HL-60 (cell line): ENCODE results near the gene FBXO24.

ENCODE experiments used
- DNase-seq, 2 experiments: peaks; one replicate each; pipeline ENCODE4 v3.0.0-alpha.2; 2010 to 2020; ENCODE audit warnings: low read depth in 1 of 2, low spot score in 1 of 2
- H3K27ac ChIP-seq: fragments of 250-450 bp; sonication (Bioruptor Pico); replicated peaks from 2 replicates; pipeline ENCODE4 v1.5.1; 2020; ENCODE audit warnings: mild to moderate bottlenecking, moderate library complexity
- H3K27me3 ChIP-seq: fragments of 250-450 bp; sonication (Bioruptor Pico); 2 replicates; pipeline ENCODE4 v1.5.1; 2021; ENCODE audit warnings: mild to moderate bottlenecking, moderate library complexity; ENCODE audit not compliant: insufficient read depth, poor library complexity, severe bottlenecking
- H3K4me3 ChIP-seq: replicated peaks from 2 replicates; pipeline ENCODE4 v1.5.1; 2011; ENCODE audit warnings: mild to moderate bottlenecking, control low read depth, low read length; ENCODE audit not compliant: insufficient read depth
- CTCF ChIP-seq: IDR thresholded peaks from one replicate; pipeline ENCODE4 v1.5.1; 2011; ENCODE audit warnings: low read length, control low read depth, inconsistent platforms; ENCODE audit not compliant: insufficient read depth
- GABPA ChIP-seq: IDR thresholded peaks from 2 replicates; pipeline ENCODE4 v1.6.1; 2012; ENCODE audit warnings: low read depth
- POLR2AphosphoS5 ChIP-seq: IDR thresholded peaks from 2 replicates; pipeline ENCODE4 v1.6.1; 2012; ENCODE audit warnings: low read depth
- SPI1 ChIP-seq: IDR thresholded peaks from 2 replicates; pipeline ENCODE4 v1.6.1; 2012; ENCODE audit warnings: low read depth, mild to moderate bottlenecking, borderline replicate concordance
- TF ChIP-seq, protein P1 (sequence below): IDR thresholded peaks from 2 replicates; pipeline ENCODE4 v1.6.1; 2012; ENCODE audit warnings: low read depth; ENCODE audit not compliant: insufficient replicate concordance

The FBXO24 gene

DNA sequence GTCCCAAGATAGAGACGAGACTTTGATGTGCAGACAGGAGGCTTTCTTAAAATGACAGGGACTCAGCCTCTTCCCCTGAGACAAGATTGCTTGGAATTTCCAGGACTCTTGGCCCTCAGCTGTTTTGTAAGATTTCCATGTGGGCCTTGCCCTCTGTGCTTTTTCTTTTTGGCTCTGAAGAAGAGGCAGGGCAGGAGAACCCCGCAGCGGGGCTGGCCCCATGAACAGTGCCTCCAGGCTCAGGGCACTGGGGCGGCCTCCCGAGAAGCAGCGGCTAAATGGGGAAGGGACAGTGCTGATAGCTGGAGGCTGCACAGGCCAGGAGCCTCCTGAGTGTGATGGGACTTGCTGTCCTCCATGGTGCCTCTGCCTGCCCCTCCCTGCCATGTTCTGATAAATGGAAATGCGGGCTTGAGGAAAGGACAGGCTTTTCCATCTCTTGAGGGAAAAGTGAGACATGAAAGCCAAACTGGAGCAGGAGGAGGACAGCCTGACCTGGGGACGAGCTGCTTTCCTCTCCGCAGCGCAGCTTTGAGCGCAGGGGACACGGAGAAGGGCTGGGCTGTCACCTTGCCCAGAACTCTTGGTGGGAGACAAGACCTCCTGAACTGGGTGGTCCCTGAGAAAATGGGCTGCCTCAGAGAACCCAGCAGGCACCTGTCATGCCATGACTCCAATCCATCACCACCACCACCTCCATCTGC is 24.5 kb upstream of the FBXO24 start:
- DNase-seq = no peak
- H3K27ac ChIP-seq = no peak overlapping the region
- no peaks in the 10 kb centered on the region for H3K27me3 ChIP-seq
- H3K4me3 ChIP-seq = no peak overlapping the region
- TF ChIP-seq CTCF = no peak
- TF ChIP-seq SPI1 = no peak
- TF ChIP-seq, protein P1, sequence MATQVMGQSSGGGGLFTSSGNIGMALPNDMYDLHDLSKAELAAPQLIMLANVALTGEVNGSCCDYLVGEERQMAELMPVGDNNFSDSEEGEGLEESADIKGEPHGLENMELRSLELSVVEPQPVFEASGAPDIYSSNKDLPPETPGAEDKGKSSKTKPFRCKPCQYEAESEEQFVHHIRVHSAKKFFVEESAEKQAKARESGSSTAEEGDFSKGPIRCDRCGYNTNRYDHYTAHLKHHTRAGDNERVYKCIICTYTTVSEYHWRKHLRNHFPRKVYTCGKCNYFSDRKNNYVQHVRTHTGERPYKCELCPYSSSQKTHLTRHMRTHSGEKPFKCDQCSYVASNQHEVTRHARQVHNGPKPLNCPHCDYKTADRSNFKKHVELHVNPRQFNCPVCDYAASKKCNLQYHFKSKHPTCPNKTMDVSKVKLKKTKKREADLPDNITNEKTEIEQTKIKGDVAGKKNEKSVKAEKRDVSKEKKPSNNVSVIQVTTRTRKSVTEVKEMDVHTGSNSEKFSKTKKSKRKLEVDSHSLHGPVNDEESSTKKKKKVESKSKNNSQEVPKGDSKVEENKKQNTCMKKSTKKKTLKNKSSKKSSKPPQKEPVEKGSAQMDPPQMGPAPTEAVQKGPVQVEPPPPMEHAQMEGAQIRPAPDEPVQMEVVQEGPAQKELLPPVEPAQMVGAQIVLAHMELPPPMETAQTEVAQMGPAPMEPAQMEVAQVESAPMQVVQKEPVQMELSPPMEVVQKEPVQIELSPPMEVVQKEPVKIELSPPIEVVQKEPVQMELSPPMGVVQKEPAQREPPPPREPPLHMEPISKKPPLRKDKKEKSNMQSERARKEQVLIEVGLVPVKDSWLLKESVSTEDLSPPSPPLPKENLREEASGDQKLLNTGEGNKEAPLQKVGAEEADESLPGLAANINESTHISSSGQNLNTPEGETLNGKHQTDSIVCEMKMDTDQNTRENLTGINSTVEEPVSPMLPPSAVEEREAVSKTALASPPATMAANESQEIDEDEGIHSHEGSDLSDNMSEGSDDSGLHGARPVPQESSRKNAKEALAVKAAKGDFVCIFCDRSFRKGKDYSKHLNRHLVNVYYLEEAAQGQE = no peak
- TF ChIP-seq GABPA = no peak
- no peak for TF ChIP-seq POLR2AphosphoS5

GRCh38 chr7:100562195-100563099 is 23.7 kb upstream of the FBXO24 start:
- no peaks in the 10 kb centered on the region for H3K27me3 ChIP-seq
- DNase-seq = no peak
- TF ChIP-seq, protein P1 = no peak
- TF ChIP-seq GABPA = no peak
- TF ChIP-seq POLR2AphosphoS5 = no peak
- no peak for TF ChIP-seq SPI1
- TF ChIP-seq CTCF = no peak
- H3K4me3 ChIP-seq = no peak overlapping the region
- H3K27ac ChIP-seq = no peak overlapping the region

DNA sequence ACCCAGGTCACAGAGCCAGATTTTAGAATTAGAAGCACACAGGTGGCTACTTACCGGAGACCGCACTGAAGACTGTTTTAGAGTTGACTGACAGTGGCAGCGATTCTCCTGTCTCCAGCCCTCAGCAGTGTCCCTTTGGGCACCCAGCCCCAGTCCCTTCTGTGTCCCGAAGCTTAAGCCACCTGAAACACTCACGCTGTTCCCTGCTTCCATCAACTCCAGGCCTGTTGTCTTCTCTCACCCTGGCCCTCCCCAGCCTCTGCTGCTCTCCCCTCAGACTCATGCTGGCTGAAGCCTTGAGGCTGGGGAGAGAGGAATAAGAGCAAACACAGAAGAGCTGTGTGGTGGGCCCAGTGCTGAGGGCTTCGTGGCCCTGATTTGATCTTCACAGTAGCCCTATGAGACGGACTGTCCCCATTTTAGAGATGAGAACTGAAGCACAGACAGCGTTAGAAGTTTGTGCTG is 23.0 kb upstream of the FBXO24 start:
- H3K27me3 ChIP-seq = no peaks in the 10 kb centered on the region
- H3K4me3 ChIP-seq = no peak overlapping the region
- TF ChIP-seq CTCF = no peak
- TF ChIP-seq, protein P1 = no peak
- TF ChIP-seq GABPA = no peak
- TF ChIP-seq SPI1 = no peak
- TF ChIP-seq POLR2AphosphoS5 = no peak
- no peak overlapping the region for H3K27ac ChIP-seq
- no peak for DNase-seq
